Body of pancreas (tissue), 4 donors: Measurements from ENCODE around the gene ACP3.

Experiments
- POLR2A ChIP-seq, 3 donors: fragments of 450-650 bp; IDR thresholded peaks; one replicate each; pipeline ENCODE4 v1.6.1; 2016; ENCODE audit warnings: antibody characterized with exemption in 3 of 3, mild to moderate bottlenecking in 2 of 3
- TF ChIP-seq, protein P1 (sequence below), 7 experiments: fragments of 450-650 bp in 4 of 7; fragments of 200-600 bp in 3 of 7; sonication (generic) in 3 of 7; IDR thresholded peaks; one replicate each; pipeline ENCODE4 v1.5.1; 2016 to 2019; ENCODE audit warnings: antibody characterized with exemption in 7 of 7

DNA sequence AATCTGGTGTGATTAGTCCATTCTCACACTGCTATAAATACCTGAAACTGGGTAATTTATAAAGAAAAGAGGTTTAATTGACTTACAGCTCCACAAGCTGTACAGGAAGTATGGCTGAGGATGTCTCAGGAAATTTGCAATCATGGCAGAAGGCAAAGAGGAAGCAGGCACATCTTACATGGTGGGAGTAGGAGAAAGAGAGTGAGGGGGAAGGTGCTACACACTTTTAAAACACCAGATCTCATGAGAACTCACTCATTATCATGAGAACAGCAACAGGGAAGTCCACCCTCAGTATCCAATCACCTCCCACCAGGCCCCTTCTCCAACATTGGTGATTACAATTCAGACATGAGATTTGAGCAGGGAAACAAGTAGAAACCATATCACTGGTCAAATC is 24.0 kb upstream of the ACP3 start:
- TF ChIP-seq, protein P1, sequence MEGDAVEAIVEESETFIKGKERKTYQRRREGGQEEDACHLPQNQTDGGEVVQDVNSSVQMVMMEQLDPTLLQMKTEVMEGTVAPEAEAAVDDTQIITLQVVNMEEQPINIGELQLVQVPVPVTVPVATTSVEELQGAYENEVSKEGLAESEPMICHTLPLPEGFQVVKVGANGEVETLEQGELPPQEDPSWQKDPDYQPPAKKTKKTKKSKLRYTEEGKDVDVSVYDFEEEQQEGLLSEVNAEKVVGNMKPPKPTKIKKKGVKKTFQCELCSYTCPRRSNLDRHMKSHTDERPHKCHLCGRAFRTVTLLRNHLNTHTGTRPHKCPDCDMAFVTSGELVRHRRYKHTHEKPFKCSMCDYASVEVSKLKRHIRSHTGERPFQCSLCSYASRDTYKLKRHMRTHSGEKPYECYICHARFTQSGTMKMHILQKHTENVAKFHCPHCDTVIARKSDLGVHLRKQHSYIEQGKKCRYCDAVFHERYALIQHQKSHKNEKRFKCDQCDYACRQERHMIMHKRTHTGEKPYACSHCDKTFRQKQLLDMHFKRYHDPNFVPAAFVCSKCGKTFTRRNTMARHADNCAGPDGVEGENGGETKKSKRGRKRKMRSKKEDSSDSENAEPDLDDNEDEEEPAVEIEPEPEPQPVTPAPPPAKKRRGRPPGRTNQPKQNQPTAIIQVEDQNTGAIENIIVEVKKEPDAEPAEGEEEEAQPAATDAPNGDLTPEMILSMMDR (IDR thresholded peaks at IDR 0.05): no peak
- no peak for TF ChIP-seq POLR2A (IDR thresholded peaks at IDR 0.05)
